IPS-20b (cell line): ENCODE data around the gene ANGPT4.
A peak's percentile ranks its signal among the peaks of the same experiment; 100 is the strongest.
"Not testable (repeated sequence)": the region's sequence is repeated elsewhere in the genome, so short reads cannot be mapped to it uniquely, and the experiment has no call there.

ENCODE experiments used
- H3K27ac ChIP-seq: one replicate; pipeline ENCODE4 v1.5.1; 2013; ENCODE audit warnings: low read length
- H3K27me3 ChIP-seq: 2 replicates; pipeline ENCODE4 v1.6.1; 2013; ENCODE audit warnings: mild to moderate bottlenecking, low read length, inconsistent platforms; ENCODE audit not compliant: insufficient read depth
- H3K36me3 ChIP-seq: 2 replicates; pipeline ENCODE4 v1.6.1; 2013; ENCODE audit warnings: low read depth, mild to moderate bottlenecking, inconsistent platforms, low read length, moderate library complexity; ENCODE audit not compliant: insufficient read depth
- H3K4me1 ChIP-seq: 2 replicates; pipeline ENCODE4 v1.6.1; 2013; ENCODE audit warnings: mild to moderate bottlenecking, control low read depth, inconsistent platforms, low read length, moderate library complexity; ENCODE audit not compliant: insufficient read depth
- H3K4me3 ChIP-seq: 2 replicates; pipeline ENCODE4 v1.5.1; 2013; ENCODE audit warnings: mild to moderate bottlenecking, low read length, inconsistent platforms
- H3K9ac ChIP-seq: 2 replicates; pipeline ENCODE4 v1.6.1; 2013; ENCODE audit warnings: low read depth, mild to moderate bottlenecking, inconsistent platforms, low read length, moderate library complexity
- H3K9me3 ChIP-seq: 2 replicates; pipeline ENCODE4 v1.6.1; 2013; ENCODE audit warnings: mild to moderate bottlenecking, low read depth, low read length, inconsistent platforms; ENCODE audit not compliant: insufficient read depth

The ANGPT4 gene

DNA sequence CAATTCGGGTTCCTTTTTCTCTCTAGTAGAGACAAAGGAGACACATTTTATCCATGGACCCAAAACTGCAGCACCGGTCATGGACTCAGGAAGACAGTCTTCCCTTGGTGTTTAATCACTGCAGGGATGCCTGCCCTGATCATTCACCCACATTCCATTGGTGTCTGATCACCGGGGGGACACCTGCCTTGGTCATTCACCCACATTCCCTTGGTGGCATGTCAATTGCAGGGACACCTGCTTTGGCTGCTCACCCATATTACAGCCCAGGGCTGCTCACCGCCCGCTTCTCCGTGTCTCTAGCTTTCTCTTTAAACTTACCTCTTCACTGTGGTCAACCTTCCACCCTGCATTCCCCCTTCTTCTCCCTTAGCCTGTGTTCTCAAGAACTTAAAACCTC is 18.7 kb downstream of the ANGPT4 start:
- H3K4me1 ChIP-seq, H3K9me3 ChIP-seq, H3K27ac ChIP-seq, H3K36me3 ChIP-seq, H3K4me3 ChIP-seq, H3K9ac ChIP-seq, H3K27me3 ChIP-seq: not testable (repeated sequence)

DNA sequence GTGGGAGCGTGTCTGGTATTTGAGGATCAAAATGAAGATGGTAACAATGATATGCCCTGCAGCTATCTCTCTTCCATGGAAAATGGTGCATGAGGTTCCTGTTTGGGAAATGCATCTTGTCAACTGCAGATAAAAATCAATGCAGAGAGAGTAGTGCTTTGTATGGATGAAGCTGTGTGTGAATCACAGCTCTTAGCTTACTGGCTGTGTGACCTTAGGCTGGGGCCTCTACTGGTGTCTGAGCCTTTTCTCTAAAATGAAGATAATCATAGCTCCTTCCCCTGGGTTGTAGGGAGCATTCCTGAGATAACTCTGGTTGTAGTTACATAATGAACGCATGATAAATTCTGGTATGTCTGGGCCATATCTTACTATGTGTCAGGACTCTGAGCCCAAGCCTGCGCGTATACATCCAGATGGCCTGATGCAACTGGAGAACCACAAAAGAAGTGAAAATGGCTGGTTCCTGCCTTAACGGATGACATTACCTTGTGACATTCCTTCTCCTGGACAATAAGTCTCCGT is 19.6 kb downstream of the ANGPT4 start:
- H3K27me3 ChIP-seq: no peaks in the 10 kb centered on the region
- H3K4me1 ChIP-seq: no peaks in the 10 kb centered on the region
- H3K4me3 ChIP-seq: no peak overlapping the region
- H3K27ac ChIP-seq: no peak overlapping the region
- no peaks in the 10 kb centered on the region; the same call in 1 of the 2 replicates for H3K9me3 ChIP-seq
- H3K9ac ChIP-seq: no peak overlapping the region
- no peaks in the 10 kb centered on the region for H3K36me3 ChIP-seq

DNA sequence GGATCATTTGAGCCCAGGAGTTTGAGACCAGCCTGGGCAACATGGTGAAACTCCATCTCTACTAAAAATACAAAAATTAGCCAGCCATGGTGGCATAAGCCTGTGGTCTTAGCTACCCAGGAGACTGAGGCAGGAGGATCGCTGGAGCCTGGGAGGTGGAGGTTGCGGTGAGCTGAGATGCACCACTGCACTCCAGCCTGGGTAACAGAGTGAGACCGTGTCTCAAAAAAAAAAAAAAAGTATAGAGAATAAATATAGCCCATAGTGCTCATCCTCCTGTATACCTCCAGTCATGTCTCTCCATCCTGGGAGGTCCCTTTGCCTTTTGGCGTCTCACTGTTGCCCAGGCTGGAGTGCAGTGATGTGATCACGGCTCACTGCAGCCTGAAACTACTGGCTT is 23.8 kb downstream of the ANGPT4 start:
- not testable (repeated sequence) for H3K9ac ChIP-seq, H3K27ac ChIP-seq, H3K36me3 ChIP-seq, H3K4me3 ChIP-seq, H3K4me1 ChIP-seq, H3K27me3 ChIP-seq, H3K9me3 ChIP-seq

DNA sequence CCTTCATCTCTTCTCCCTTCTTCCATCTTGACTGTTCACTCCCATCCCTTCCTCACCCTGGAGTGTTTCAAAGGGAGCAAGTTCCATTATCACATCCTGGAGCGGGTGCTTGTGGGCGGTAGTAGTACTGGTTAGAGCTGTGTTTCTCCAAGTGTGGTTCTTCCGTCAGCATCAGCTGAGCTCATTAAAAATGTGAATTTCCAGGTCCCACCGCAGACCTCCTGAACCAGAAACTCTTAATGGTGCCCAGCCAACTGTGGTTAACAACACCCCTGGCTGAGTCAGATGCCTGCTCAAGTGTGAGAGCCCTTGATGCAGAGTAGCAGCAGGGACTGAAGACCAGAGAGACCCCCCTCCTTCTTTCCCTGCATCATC is 24.4 kb downstream of the ANGPT4 start:
- Histone ChIP-seq H3K9me3 (no peaks in the 10 kb centered on the region; the same call in 1 of the 2 replicates), H3K27ac (no peak overlapping the region), H3K4me3 (no peak overlapping the region), H3K9ac (no peak overlapping the region), H3K27me3 (peaks cover 6% of the 10 kb centered on the region), H3K36me3 (no peaks in the 10 kb centered on the region), H3K4me1 (no peaks in the 10 kb centered on the region)

DNA sequence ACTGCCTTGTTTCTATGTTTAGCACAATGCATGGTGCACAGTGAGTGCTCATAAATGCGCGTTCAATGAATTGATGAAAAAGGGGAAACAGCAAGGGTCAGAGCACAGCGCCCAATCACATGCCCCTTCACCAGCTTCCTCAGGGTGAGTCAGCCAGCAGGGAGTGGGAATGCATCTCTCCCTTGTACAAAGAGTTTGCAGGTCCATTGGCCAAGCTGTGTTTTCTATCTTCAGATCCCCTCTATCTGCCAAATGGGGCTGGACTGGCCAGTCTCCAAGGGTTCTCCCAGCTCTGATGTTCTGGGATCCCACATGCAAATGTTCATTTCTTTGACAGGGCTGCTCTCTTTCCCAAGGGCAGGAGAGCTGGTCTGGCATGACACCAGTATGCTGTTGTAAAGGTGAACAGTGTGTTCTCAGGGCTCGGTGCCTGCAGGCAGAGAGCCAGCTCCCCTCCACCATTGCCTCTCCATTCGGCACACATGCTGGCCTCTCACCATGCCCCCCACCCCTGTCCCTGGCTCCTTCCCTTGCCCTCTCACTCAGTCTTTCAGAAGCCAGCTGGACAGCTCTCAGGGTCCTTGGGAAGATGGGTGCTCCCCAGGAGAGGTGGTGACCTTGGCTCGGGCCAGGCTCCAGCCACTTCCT is 25.0 kb downstream of the ANGPT4 start:
- Histone ChIP-seq H3K9me3 (no peaks in the 10 kb centered on the region; the same call in 1 of the 2 replicates), H3K36me3 (no peaks in the 10 kb centered on the region), H3K27ac (no peak overlapping the region), H3K4me1 (no peaks in the 10 kb centered on the region), H3K9ac (no peak overlapping the region), H3K4me3 (no peak overlapping the region), H3K27me3 (peaks cover 11% of the 10 kb centered on the region)

DNA sequence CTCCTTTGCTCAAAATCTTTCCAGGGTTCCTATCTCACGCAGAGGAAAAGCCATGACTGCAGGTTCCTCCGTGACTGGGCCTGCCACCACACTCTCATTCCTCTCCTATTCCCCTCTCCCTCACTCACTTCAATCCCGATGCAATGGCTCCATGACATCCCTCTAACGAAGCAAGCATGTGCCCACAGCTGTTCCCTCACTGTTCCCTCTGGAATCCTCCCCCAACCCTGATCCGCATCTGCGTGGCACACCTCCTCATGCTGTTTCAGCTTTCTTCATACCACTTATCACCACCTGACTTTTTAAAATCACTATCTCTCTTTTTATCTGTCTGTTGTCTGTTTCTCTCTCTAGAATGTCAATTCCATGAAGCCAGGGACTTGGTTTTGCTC is 25.5 kb downstream of the ANGPT4 start:
- H3K9ac ChIP-seq: no peak overlapping the region
- H3K36me3 ChIP-seq: no peaks in the 10 kb centered on the region
- peaks cover 17% of the 10 kb centered on the region for H3K27me3 ChIP-seq
- H3K27ac ChIP-seq: no peak overlapping the region
- no peaks in the 10 kb centered on the region for H3K4me1 ChIP-seq
- no peaks in the 10 kb centered on the region for H3K9me3 ChIP-seq
- H3K4me3 ChIP-seq: no peak overlapping the region

DNA sequence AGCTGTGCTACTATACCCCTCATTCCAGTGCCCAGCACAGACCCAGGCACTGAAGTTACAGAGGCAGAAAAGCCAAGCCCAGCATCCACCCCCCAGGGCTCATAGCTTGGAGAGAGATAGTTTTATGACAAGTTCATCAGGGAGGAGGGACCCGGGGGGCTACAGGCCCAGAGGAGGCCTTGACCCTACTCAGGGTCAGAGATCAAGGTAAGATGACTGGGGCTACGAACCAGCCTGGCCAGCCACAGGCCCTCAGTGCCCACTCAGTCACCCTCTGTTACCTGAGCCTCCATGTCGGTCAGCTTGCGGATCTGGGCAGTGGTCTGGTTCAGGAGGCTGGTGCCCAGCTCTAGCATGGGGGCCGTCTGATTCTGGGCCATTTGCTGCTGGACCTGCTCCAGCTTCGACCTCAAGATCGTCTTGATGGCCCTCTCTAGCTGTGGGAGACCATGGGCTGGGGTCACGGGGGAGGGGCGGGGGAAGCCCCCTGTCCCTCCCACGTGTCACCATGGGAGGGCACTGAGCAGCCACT is 26.1 kb downstream of the ANGPT4 start:
- H3K27me3 ChIP-seq: peaks cover 22% of the 10 kb centered on the region
- no peaks in the 10 kb centered on the region for H3K36me3 ChIP-seq
- H3K4me1 ChIP-seq: no peaks in the 10 kb centered on the region
- no peak overlapping the region for H3K4me3 ChIP-seq
- H3K27ac ChIP-seq: no peak overlapping the region
- no peaks in the 10 kb centered on the region for H3K9me3 ChIP-seq
- no peak overlapping the region for H3K9ac ChIP-seq

DNA sequence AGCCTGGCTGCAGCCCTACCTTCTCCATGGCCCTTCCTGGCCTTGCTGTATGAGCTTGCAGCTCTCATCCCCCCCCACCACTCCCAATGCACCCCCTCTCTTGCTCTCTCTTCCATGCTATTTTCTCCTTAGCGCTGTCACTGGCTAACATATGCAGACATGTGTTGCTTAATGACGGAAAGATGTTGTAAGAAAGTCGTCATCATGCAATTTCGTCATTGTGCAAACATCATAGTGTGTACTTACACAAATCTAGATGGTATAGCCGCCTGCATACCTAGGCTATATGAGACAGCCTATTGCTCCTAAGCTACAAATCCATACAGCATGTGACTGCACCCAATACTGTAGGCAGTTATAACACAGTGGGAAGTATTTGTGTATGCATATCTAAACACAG is 27.0 kb downstream of the ANGPT4 start:
- Histone ChIP-seq H3K4me1 (no peaks in the 10 kb centered on the region), H3K27me3 (peaks cover 22% of the 10 kb centered on the region), H3K27ac (no peak overlapping the region), H3K9ac (no peak overlapping the region), H3K9me3 (no peaks in the 10 kb centered on the region), H3K4me3 (no peak overlapping the region), H3K36me3 (no peaks in the 10 kb centered on the region)

DNA sequence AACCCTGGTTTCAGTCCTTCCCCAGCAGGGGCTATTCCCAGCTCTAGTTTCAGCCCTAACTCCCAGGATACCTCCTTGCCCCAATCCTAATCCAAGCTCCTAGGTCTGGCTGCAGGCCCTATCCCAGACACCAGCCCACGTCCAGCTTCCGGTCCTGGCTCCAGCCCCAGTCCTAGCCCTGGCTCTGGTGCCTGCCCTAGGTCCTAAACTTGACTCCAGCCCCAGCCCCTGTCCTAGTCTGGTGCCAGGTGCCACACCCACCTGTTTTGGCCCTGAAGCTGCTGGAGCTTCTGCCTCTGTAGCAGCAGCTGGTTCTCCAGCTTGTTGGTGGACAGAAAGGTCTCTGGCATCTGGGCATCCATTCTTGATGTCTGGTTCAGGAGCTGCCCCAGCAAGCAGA is 28.1 kb downstream of the ANGPT4 start:
- Histone ChIP-seq H3K4me1 (no peaks in the 10 kb centered on the region), H3K4me3 (no peak overlapping the region), H3K36me3 (no peaks in the 10 kb centered on the region), H3K9ac (no peak overlapping the region), H3K27ac (no peak overlapping the region), H3K27me3 (peaks cover 22% of the 10 kb centered on the region), H3K9me3 (no peaks in the 10 kb centered on the region)

DNA sequence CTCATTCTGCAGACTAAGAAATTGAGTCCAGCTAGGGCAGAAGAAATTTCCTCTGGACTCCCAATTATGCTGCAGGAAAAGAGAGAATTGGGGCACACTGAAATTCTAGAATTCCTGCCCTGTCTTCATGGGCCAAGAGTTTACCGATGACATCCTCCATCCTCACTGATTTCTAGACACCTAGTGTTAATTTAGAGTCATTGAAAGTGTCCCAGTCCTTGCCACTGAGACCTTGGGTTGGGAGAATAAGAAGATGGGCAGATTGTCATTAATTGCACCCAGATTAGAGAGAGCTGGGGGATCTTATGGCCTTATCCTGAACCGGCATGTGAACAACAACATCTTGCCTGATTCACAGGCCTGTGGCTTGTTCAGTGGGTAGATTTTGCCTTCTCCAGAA is 29.0 kb downstream of the ANGPT4 start:
- no peaks in the 10 kb centered on the region for H3K36me3 ChIP-seq
- peaks cover 22% of the 10 kb centered on the region for H3K27me3 ChIP-seq
- no peaks in the 10 kb centered on the region for H3K9me3 ChIP-seq
- no peak overlapping the region for H3K4me3 ChIP-seq
- no peaks in the 10 kb centered on the region for H3K4me1 ChIP-seq
- no peak overlapping the region for H3K9ac ChIP-seq
- no peak overlapping the region for H3K27ac ChIP-seq

DNA sequence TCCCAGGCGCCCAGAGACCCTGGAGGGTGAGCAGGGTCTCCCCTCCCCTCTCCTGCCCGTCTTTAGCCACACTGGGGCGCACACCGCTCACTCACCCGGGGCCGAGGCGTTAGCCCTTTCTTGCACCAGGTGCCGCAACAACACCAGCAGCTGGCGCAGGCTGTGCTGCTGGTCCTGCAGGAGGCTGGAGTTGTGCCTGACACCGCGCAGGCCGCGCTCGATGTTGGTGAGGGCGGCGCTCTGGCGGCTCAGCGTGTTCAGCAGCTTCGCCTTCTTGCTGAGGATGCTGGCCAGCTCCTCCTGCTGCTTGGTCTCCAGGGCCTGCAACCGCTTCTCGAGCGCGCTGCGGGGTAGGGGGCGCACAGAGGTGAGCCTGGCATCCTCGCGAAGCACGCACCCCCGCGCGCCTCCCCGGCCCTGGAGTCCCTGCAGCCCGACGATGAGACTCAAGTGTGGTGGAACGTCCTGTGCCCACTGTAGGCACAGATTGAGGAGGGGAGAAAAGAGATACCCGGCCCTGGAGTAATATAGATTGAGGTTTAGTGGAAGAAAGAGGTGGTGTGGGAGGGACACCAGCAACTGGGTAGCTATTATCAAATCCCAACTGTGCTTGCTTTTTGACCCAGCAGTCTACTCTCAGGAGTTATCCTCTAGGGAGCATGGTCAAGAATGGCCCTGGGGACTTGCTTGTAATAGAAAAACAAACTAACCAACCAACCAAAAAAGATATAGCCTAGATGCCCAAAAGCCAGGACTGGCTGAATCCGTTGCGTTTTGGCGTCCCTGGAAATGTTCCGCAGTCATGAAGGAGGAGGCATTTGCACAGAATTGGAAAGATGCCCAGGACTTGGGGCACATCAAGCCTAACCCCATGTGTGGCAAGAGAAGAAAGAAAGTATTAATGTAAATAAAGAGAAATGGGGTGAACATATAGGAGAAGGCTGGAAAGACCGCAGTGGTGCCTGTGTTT is 30.9 kb downstream of the ANGPT4 start:
- H3K27me3 ChIP-seq: peaks cover 22% of the 10 kb centered on the region
- peak overlapping the region; percentile 55; the same call in 1 of the 2 replicates for H3K4me3 ChIP-seq
- no peaks in the 10 kb centered on the region for H3K9me3 ChIP-seq
- H3K36me3 ChIP-seq: no peaks in the 10 kb centered on the region
- H3K4me1 ChIP-seq: no peaks in the 10 kb centered on the region
- H3K27ac ChIP-seq: no peak overlapping the region
- no peak overlapping the region for H3K9ac ChIP-seq

DNA sequence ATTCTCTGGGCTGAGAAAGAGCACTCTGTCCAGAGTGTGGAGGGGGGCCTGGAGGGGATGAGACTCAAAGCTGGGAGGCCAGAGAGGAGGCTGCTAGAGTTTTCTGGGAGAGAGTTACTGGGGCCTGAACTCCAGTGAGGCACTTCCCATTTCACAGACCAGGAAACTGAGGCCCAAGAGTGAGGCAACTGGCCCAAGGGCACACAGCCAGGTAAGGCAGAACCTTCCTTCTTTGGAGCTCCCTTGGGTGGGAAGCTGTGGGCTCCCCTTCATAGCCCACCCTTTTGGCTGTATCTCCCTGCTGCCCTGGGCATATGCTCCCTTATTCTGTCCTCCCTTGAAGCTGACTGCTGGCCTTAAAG is 34.4 kb downstream of the ANGPT4 start:
- Histone ChIP-seq H3K27me3 (peaks cover 17% of the 10 kb centered on the region), H3K9me3 (no peaks in the 10 kb centered on the region), H3K4me3 (no peak overlapping the region), H3K36me3 (no peaks in the 10 kb centered on the region), H3K4me1 (no peaks in the 10 kb centered on the region), H3K9ac (no peak overlapping the region), H3K27ac (no peak overlapping the region)
